Measurements from ENCODE around the gene RNASE9. TPM values are rescaled to one million over a fixed set of nuclear protein-coding genes. Genes with fewer than 3 reads are reported as not detected.
"Not testable (repeated sequence)": the region's sequence is repeated elsewhere in the genome, so short reads cannot be mapped to it uniquely, and the experiment has no call there.

The RNASE9 gene
- total RNA-seq, 1 donor from 2014 or later, result not detected

DNA sequence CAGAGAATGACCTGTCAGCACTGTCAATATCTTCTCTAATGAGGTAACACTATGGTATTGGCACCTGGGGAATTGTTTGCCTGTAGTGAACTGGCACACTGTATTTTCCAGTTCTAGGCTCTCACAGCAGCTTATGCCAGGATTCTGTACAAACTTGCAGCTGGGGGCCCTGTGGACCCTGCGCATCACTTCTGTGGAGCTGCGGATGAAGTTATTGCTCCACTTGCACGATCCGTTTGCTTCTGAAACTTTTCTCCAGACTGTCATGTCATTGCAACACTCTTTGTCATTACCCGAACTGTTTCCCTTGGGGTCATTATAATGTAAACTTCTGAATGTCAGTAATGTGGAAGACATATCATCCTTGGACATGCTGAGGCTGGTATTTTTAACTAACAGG is 23.1 kb upstream of the RNASE9 start:
- no peaks in the 10 kb centered on the region for H3K36me3 Mint-ChIP-seq (ENCODE audit: low read depth)
- DNase-seq (no peak), ATAC-seq (ENCODE audit: low read depth) (no peak)
- POLR2A ChIA-PET, result no interaction called here
- no peak overlapping the region for H3K4me3 Mint-ChIP-seq
- no peak overlapping the region for H3K27ac Mint-ChIP-seq
- H3K9me3 Mint-ChIP-seq, result peaks cover 4% of the 10 kb centered on the region
- intact Hi-C loops (cut with micrococcal nuclease), result no loop called here
- peaks cover 17% of the 10 kb centered on the region for H3K27me3 Mint-ChIP-seq
- no peak for TF ChIP-seq CTCF (IDR thresholded peaks at IDR 0.05)
- CTCF ChIA-PET, result no interaction called here
- H3K4me1 Mint-ChIP-seq, result no peaks in the 10 kb centered on the region

- no peak for ATAC-seq (ENCODE audit: low read depth)
- peaks cover 16% of the 10 kb centered on the region for H3K27me3 Mint-ChIP-seq
- H3K9me3 Mint-ChIP-seq, result peaks cover 4% of the 10 kb centered on the region
- TF ChIP-seq CTCF (IDR thresholded peaks at IDR 0.05), result no peak
- no peaks in the 10 kb centered on the region for H3K4me1 Mint-ChIP-seq
- POLR2A ChIA-PET, result no interaction called here
- intact Hi-C loops (cut with micrococcal nuclease), result no loop called here
- CTCF ChIA-PET, result no interaction called here
- DNase-seq, result no peak
- H3K36me3 Mint-ChIP-seq (ENCODE audit: low read depth), result no peaks in the 10 kb centered on the region
- H3K27ac Mint-ChIP-seq, result no peak overlapping the region
- no peak overlapping the region for H3K4me3 Mint-ChIP-seq
Measured at GRCh38 chr14:20583142-20583541, 22.3 kb upstream of the RNASE9 start.

DNA sequence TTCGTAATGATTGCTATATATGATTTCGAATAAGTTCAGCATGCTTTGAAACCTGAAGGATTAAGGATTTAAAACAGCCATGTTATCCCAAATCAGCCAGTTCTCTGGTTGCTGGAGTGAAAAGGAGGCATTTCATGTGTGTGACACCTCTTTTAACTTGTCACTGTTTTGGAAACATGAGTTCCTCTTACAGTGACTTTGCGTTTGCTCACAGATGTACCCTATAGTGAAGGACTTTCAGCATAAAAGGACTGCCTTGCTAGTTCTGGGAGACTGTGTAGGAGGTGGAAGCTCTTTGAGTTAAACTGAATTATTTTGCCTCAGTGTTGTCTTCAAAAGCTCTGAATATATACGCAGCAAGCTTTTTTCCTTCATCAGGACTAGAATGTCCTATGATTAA is 19.4 kb upstream of the RNASE9 start:
- POLR2A ChIA-PET, result no interaction called here
- no peak for TF ChIP-seq CTCF (IDR thresholded peaks at IDR 0.05)
- Mint-ChIP-seq H3K4me1 (no peaks in the 10 kb centered on the region), H3K27ac (no peak overlapping the region), H3K36me3 (ENCODE audit: low read depth) (no peaks in the 10 kb centered on the region), H3K9me3 (no peaks in the 10 kb centered on the region), H3K4me3 (no peak overlapping the region), H3K27me3 (peaks cover 8% of the 10 kb centered on the region)
- CTCF ChIA-PET, result interaction anchor here (1.2 kb wide), 1 partner anchor 17 kb away, joined by 3 read pairs; no protein-coding TSS in a partner anchor
- intact Hi-C loops (cut with micrococcal nuclease), result no loop called here
- ATAC-seq (ENCODE audit: low read depth), result no peak
- no peak for DNase-seq

GRCh38 chr14:20578784-20579502 is 18.1 kb upstream of the RNASE9 start:
- ATAC-seq (ENCODE audit: low read depth), result no peak
- CTCF ChIA-PET, result no interaction called here
- no peaks in the 10 kb centered on the region for H3K9me3 Mint-ChIP-seq
- H3K4me1 Mint-ChIP-seq, result no peaks in the 10 kb centered on the region
- H3K27ac Mint-ChIP-seq, result no peak overlapping the region
- no peak for DNase-seq
- no peaks in the 10 kb centered on the region for H3K36me3 Mint-ChIP-seq (ENCODE audit: low read depth)
- peaks cover 2% of the 10 kb centered on the region for H3K27me3 Mint-ChIP-seq
- H3K4me3 Mint-ChIP-seq, result no peak overlapping the region
- intact Hi-C loops (cut with micrococcal nuclease), result no loop called here
- POLR2A ChIA-PET, result no interaction called here
- no peak for TF ChIP-seq CTCF (IDR thresholded peaks at IDR 0.05)

DNA sequence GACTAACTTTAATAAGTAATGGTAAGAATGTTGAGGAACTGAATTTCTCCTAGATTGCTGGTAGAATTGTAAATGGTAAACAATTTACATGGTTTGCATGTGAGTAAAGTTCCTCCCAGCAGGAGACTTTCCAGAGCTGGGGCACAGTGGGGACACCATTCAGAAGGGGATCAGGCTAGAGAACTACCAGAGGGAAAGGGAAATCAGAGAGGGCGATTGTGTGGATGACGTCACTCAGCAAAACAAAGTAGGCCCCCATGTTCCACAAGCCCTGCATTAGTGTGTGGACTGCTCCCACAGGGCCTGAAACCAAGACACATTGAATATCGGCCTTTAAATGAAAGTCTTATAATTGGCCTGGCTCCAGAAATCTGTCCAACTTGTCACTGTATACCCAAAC is 17.5 kb upstream of the RNASE9 start:
- CTCF ChIA-PET, result no interaction called here
- Mint-ChIP-seq H3K4me1 (no peaks in the 10 kb centered on the region), H3K9me3 (no peaks in the 10 kb centered on the region), H3K36me3 (ENCODE audit: low read depth) (no peaks in the 10 kb centered on the region), H3K4me3 (no peak overlapping the region), H3K27me3 (no peaks in the 10 kb centered on the region), H3K27ac (no peak overlapping the region)
- TF ChIP-seq CTCF (IDR thresholded peaks at IDR 0.05), result no peak
- intact Hi-C loops (cut with micrococcal nuclease), result no loop called here
- ATAC-seq (ENCODE audit: low read depth) (no peak), DNase-seq (no peak)
- POLR2A ChIA-PET, result no interaction called here

- H3K4me3 Mint-ChIP-seq; intact Hi-C loops (cut with micrococcal nuclease); POLR2A ChIA-PET; H3K9me3 Mint-ChIP-seq; H3K36me3 Mint-ChIP-seq (ENCODE audit: low read depth); DNase-seq; H3K27ac Mint-ChIP-seq; H3K27me3 Mint-ChIP-seq; CTCF ChIA-PET; ATAC-seq (ENCODE audit: low read depth); H3K4me1 Mint-ChIP-seq: not testable (repeated sequence)
Measured at GRCh38 chr14:20572382-20572990, 11.6 kb upstream of the RNASE9 start.

DNA sequence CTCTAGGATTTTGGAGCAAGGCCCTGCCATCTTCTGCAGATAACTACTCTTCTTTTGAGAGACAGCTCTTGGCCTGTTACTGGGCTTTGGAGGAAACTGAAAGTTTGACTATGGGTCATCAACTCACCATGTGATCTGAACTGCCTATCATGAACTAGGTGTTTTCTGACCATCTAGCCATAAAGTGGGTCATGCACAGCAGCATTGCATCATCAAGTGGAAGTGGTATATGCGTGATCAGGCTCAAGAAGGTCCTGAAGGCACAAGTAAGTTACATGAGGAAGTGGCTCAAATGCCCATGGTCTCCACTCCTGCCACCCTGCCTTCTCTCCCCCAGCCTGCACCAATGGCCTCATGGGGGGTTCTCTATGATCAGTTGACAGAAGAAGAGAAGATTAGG is 9.9 kb upstream of the RNASE9 start:
- POLR2A ChIA-PET; DNase-seq; H3K9me3 Mint-ChIP-seq; CTCF ChIA-PET; H3K36me3 Mint-ChIP-seq (ENCODE audit: low read depth); H3K4me1 Mint-ChIP-seq; intact Hi-C loops (cut with micrococcal nuclease); H3K4me3 Mint-ChIP-seq; ATAC-seq (ENCODE audit: low read depth); H3K27me3 Mint-ChIP-seq; H3K27ac Mint-ChIP-seq: not testable (repeated sequence)

DNA sequence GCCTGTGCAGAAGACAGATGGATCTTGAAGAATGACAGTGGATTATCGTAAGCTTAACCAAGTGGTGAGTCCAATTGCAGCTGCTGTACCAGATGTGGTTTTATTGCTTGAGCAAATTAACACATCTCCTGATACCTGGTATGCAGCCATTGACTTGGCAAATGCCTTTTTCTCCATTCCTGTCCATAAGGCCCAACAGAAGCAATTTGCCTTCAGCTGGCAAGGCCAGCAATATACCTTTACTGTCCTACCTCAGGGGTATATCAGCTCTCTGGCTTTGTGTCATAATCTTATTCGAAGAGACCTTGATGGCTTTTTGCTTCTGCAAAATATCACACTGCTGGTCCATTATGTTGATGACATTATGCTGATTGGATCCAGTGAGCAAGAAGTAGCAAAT is 9.0 kb upstream of the RNASE9 start:
- POLR2A ChIA-PET; ATAC-seq (ENCODE audit: low read depth); CTCF ChIA-PET: not testable (repeated sequence)

More for the DNA sequence above, 9.0 kb upstream of the RNASE9 start:
- intact Hi-C loops (cut with micrococcal nuclease); H3K27me3 Mint-ChIP-seq; H3K36me3 Mint-ChIP-seq (ENCODE audit: low read depth); H3K4me3 Mint-ChIP-seq; DNase-seq; H3K27ac Mint-ChIP-seq; H3K4me1 Mint-ChIP-seq; H3K9me3 Mint-ChIP-seq: not testable (repeated sequence)

All from activated B cell treated with CpG ODN at 0.5 μM for 24 hours (primary cell).